BLaER1 (cell line): ENCODE results near the gene MAT1A.

Experiments
- H3K27ac ChIP-seq: shearing (Covaris generic); formaldehyde crosslinking; 2 replicates; pipeline ENCODE4 v1.8.1; 2022
- H3K27me3 ChIP-seq: shearing (Covaris generic); formaldehyde crosslinking; 2 replicates; pipeline ENCODE4 v1.8.1; 2022
- H3K36me3 ChIP-seq: shearing (Covaris generic); formaldehyde crosslinking; 2 replicates; pipeline ENCODE4 v1.8.1; 2022
- H3K4me1 ChIP-seq: shearing (Covaris generic); formaldehyde crosslinking; 2 replicates; pipeline ENCODE4 v1.8.1; 2022
- H3K4me2 ChIP-seq: shearing (Covaris generic); formaldehyde crosslinking; 2 replicates; pipeline ENCODE4 v1.8.1; 2022
- H3K4me3 ChIP-seq: shearing (Covaris generic); formaldehyde crosslinking; 2 replicates; pipeline ENCODE4 v1.8.1; 2022
- H3K9ac ChIP-seq: shearing (Covaris generic); formaldehyde crosslinking; 2 replicates; pipeline ENCODE4 v1.8.1; 2022
- H3K9me3 ChIP-seq: shearing (Covaris generic); formaldehyde crosslinking; 2 replicates; pipeline ENCODE4 v1.8.1; 2022
- H4K20me1 ChIP-seq: shearing (Covaris generic); formaldehyde crosslinking; 2 replicates; pipeline ENCODE4 v1.8.1; 2022
- Cebpa-rat ChIP-seq: shearing (Covaris generic); IDR thresholded peaks from 2 replicates; pipeline ENCODE4 v1.8.1; 2022

The MAT1A gene

DNA sequence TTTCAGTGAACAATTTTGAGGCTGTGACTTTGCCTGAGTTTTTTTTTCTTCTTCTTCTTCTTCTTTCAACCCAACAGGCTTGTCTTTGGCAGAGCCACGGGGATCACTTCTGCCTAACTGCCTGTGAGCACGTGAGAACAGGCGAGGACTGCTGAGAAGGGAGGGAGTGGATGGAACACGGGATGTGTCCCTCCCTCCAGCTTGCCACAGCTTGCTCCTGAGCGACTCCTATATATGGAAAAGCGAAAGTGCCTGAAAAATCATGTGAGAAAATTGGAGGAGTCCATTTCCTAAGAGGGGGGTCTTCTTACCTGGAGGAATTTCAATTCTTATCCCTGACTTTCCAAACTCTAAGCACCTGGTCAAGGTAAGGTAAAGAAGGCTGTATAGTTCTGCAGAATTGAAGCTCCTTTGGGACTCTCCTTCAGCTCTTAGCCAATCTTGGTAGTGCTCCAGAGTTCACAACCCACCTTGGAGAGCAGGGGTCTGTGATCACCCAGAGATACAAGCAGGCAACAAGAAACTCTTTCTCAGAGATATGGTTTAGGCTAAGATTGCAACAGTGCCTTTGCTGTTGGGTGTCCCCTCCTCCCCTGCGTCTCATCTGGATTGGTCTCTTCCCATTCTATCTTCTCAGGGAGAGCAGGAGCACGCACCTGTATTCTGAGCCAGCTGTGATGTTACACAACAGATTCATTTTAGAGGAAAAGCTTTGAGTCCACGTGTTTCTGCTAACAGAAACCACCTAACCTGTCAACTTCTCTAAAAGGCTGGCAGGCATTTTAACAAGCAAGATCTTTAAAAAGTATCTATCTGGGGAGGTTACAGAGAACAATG lies at the start of gene MAT1A:
TSS of gene MAT1A (minus strand) at position 208 of the 837 bp plus-strand sequence. CDS start 235 bp downstream, outside the sequence.
- Histone ChIP-seq H3K4me3 (no peak within 1 kb of the TSS), H3K36me3 (no peaks in the 10 kb centered on the region), H4K20me1 (no peaks in the 10 kb centered on the region), H3K9ac (no peak within 1 kb of the TSS), H3K9me3 (no peaks in the 10 kb centered on the region), H3K4me2 (peak within 1 kb of the TSS; percentile 56), H3K27ac (no peak within 1 kb of the TSS), H3K4me1 (peaks cover 18% of the 10 kb centered on the region), H3K27me3 (no peaks in the 10 kb centered on the region)
- TF ChIP-seq Cebpa-rat, result no peak

DNA sequence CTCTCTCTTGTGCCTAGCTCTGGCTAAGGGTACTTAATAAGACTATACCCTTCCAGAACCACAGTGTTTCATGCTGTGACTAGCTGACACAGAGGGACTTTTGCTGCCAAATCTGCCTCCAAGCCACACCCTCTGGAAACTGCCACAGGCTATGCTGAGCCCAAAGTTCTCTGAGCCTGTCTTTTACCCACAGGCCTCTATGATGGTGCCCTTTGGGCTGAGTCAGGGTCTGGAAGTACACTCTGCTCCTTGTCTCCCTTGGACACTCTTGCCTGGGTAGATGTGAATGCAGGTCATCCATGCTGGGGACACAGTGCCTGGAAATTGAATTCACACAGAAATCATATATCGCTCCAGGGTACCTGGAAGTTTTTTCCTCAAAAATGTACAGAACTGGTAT lies 44.5 kb upstream of the MAT1A start:
- Histone ChIP-seq H3K4me2 (no peak overlapping the region), H3K9ac (no peak overlapping the region), H3K27ac (no peak overlapping the region), H4K20me1 (no peaks in the 10 kb centered on the region), H3K9me3 (no peaks in the 10 kb centered on the region), H3K27me3 (no peaks in the 10 kb centered on the region), H3K4me1 (no peaks in the 10 kb centered on the region), H3K36me3 (no peaks in the 10 kb centered on the region), H3K4me3 (no peak overlapping the region)
- no peak for TF ChIP-seq Cebpa-rat

DNA sequence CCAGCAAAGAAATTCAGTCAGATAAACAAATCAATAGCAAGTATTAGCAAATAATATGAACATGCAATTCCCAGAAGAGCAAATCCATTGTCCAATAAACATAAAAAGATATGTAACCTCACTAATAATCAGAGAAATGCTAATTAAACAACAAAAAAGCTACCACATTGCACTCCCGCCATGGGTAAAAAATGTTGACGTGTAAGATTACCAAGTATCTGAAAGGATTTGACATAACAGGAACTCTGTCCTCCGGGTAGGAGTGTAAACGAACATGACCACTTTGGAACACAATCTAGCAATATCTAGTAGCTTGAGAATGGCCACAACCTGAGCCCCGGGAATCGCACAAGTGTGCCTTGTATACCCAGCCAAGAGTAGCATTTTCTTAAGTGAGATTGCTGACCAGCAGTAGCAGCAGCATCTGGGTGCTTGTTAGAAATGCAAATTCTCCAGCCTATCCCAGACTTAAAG lies 35.5 kb upstream of the MAT1A start:
- Histone ChIP-seq H3K9me3 (no peaks in the 10 kb centered on the region), H3K27me3 (no peaks in the 10 kb centered on the region), H4K20me1 (no peaks in the 10 kb centered on the region), H3K4me2 (no peak overlapping the region), H3K4me3 (no peak overlapping the region), H3K36me3 (no peaks in the 10 kb centered on the region), H3K4me1 (peaks cover 19% of the 10 kb centered on the region), H3K27ac (no peak overlapping the region), H3K9ac (no peak overlapping the region)
- no peak for TF ChIP-seq Cebpa-rat

DNA sequence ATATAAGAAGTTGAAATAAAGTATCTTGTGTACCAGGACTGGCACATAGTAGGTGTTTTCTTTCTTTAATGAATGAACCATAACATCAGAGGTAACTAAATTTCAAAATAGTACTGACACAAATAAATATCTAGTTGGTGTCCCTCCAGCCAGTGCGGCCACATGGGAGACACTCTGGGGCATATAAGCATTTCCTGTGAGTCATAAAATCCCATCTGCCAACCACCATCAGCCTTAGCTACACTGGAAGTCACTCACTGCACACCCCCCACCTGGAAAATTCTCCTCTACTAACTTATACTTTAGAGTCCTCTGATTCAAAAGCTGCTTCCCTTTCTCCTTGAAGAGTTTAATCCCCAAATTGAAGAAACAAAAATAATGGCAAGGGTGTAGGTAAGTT lies 34.6 kb upstream of the MAT1A start:
- Histone ChIP-seq H3K9ac (no peak overlapping the region), H3K27me3 (no peaks in the 10 kb centered on the region), H3K27ac (no peak overlapping the region), H3K4me3 (no peak overlapping the region), H4K20me1 (no peaks in the 10 kb centered on the region), H3K36me3 (no peaks in the 10 kb centered on the region), H3K4me2 (peak overlapping the region; percentile 46), H3K4me1 (peaks cover 19% of the 10 kb centered on the region), H3K9me3 (no peaks in the 10 kb centered on the region)
- no peak for TF ChIP-seq Cebpa-rat

- Histone ChIP-seq H3K4me3 (no peak overlapping the region), H4K20me1 (no peaks in the 10 kb centered on the region), H3K4me2 (peak overlapping the region; percentile 46), H3K9ac (no peak overlapping the region), H3K36me3 (no peaks in the 10 kb centered on the region), H3K27me3 (no peaks in the 10 kb centered on the region), H3K9me3 (no peaks in the 10 kb centered on the region), H3K27ac (peak overlapping the region; percentile 25; the same call in 1 of the 2 replicates), H3K4me1 (peaks cover 19% of the 10 kb centered on the region)
- no peak for TF ChIP-seq Cebpa-rat
Measured at GRCh38 chr10:80323311-80323710, 33.9 kb upstream of the MAT1A start.

GRCh38 chr10:80322711-80323110 lies 33.3 kb upstream of the MAT1A start:
- TF ChIP-seq Cebpa-rat, result no peak
- H3K27me3 ChIP-seq, result no peaks in the 10 kb centered on the region
- no peaks in the 10 kb centered on the region for H3K9me3 ChIP-seq
- no peaks in the 10 kb centered on the region for H4K20me1 ChIP-seq
- peaks cover 19% of the 10 kb centered on the region for H3K4me1 ChIP-seq
- no peak overlapping the region; the same call in 1 of the 2 replicates for H3K27ac ChIP-seq
- H3K36me3 ChIP-seq, result no peaks in the 10 kb centered on the region
- H3K4me3 ChIP-seq, result no peak overlapping the region
- no peak overlapping the region for H3K9ac ChIP-seq
- 0 out of 2 replicates have a peak overlapping the region, but pooled peaks have one; percentile 4 for H3K4me2 ChIP-seq

DNA sequence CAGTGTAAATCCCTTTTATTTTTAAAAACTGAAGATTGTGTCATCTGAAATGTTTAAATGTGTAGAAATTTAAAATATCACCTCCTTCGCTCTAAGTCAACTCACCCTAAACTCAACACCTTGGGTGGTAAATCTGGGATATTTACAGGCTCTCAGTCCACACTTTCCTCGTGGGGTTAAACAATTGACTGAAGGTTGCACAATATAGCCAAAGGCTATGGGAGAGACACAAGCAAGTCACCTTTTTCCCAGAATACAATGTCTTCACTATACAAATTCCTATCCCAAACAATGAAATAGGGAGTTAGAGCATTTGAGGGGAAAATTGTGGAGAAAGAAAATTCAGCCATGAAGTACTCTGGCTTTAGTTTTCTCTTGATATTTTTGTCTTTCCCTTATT lies 32.7 kb upstream of the MAT1A start:
- Histone ChIP-seq H3K9me3 (no peaks in the 10 kb centered on the region), H3K9ac (no peak overlapping the region), H3K27ac (no peak overlapping the region), H3K27me3 (no peaks in the 10 kb centered on the region), H3K4me3 (no peak overlapping the region), H3K4me2 (no peak overlapping the region), H4K20me1 (no peaks in the 10 kb centered on the region), H3K4me1 (peaks cover 19% of the 10 kb centered on the region), H3K36me3 (no peaks in the 10 kb centered on the region)
- TF ChIP-seq Cebpa-rat, result no peak

DNA sequence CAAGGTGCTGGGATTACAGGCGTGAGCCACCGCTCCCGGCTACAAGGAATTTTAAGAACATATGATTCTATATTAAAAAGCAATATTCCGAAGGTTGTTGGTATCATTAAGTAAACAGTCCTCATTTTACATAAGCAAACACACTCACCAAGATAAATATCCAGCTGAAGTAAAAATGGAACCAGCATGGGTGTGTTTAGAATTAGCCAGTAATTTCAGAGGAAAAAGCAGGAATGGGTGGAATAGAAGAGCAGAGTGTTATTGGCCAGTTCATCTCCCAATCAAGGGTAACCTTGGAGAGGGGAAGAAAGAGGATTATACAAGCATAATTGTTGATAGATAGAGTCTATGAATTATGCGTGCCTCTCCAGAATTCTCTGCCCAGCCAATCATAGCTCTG lies 31.7 kb upstream of the MAT1A start:
- Histone ChIP-seq H3K27ac (no peak overlapping the region), H3K9me3 (0 out of 2 replicates have a peak, but pooled peaks cover 4% of the 10 kb centered on the region), H3K4me3 (no peak overlapping the region), H3K4me2 (no peak overlapping the region), H3K9ac (no peak overlapping the region), H3K36me3 (no peaks in the 10 kb centered on the region), H4K20me1 (no peaks in the 10 kb centered on the region), H3K27me3 (no peaks in the 10 kb centered on the region), H3K4me1 (peaks cover 19% of the 10 kb centered on the region)
- no peak for TF ChIP-seq Cebpa-rat

DNA sequence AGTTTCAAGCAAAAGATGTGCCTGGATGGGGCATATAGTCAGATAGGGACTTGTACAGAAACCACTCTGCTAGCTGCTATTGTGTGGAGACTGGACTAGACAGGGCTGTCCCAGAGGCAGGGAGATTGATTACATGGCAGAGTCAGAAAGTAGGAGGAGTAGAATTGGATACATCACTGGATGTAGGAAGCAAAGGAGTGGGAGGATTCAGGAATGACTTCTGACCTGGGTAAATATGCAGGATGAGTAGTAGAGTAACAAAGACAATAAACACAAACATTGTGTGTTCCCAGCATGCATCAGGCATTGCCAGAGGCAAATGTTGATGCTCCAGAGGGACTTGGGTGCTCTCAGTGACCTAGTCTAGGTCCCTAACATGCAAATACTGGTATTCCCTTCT lies 30.9 kb upstream of the MAT1A start:
- Histone ChIP-seq H4K20me1 (no peaks in the 10 kb centered on the region), H3K27me3 (no peaks in the 10 kb centered on the region), H3K4me1 (peaks cover 19% of the 10 kb centered on the region), H3K9ac (no peak overlapping the region), H3K36me3 (no peaks in the 10 kb centered on the region), H3K4me2 (no peak overlapping the region), H3K9me3 (peaks cover 7% of the 10 kb centered on the region), H3K4me3 (no peak overlapping the region), H3K27ac (no peak overlapping the region)
- TF ChIP-seq Cebpa-rat, result no peak

GRCh38 chr10:80319725-80320290 lies 30.4 kb upstream of the MAT1A start:
- Histone ChIP-seq H3K9ac (no peak overlapping the region), H3K4me1 (peaks cover 19% of the 10 kb centered on the region), H3K27ac (no peak overlapping the region), H3K27me3 (no peaks in the 10 kb centered on the region), H3K36me3 (no peaks in the 10 kb centered on the region), H4K20me1 (no peaks in the 10 kb centered on the region), H3K4me3 (no peak overlapping the region), H3K4me2 (no peak overlapping the region), H3K9me3 (peaks cover 13% of the 10 kb centered on the region)
- TF ChIP-seq Cebpa-rat, result no peak
